H1 (cell line): ENCODE data around the gene GRHL3.

Source experiments
- EZH2 ChIP-seq: fragments of 200-600 bp; sonication (generic); IDR thresholded peaks from 2 replicates; pipeline ENCODE4 v1.7.1; 2012; ENCODE audit warnings: low read depth, mild to moderate bottlenecking, moderate library complexity, low read length, inconsistent platforms; ENCODE audit not compliant: severe bottlenecking
- TF ChIP-seq, protein P1 (sequence below), 3 experiments: IDR thresholded peaks; 1 replicate in 2 of 3; 2 replicates in 1 of 3; pipeline versions ENCODE4 v1.5.1 to v1.6.1; 2011; ENCODE audit warnings: low read length in 3 of 3, mild to moderate bottlenecking in 3 of 3, inconsistent platforms in 2 of 3, low read depth in 1 of 3, moderate library complexity in 1 of 3; ENCODE audit not compliant: insufficient read depth in 1 of 3; ENCODE audit errors: control extremely low read depth in 1 of 3

- TF ChIP-seq, protein P1, sequence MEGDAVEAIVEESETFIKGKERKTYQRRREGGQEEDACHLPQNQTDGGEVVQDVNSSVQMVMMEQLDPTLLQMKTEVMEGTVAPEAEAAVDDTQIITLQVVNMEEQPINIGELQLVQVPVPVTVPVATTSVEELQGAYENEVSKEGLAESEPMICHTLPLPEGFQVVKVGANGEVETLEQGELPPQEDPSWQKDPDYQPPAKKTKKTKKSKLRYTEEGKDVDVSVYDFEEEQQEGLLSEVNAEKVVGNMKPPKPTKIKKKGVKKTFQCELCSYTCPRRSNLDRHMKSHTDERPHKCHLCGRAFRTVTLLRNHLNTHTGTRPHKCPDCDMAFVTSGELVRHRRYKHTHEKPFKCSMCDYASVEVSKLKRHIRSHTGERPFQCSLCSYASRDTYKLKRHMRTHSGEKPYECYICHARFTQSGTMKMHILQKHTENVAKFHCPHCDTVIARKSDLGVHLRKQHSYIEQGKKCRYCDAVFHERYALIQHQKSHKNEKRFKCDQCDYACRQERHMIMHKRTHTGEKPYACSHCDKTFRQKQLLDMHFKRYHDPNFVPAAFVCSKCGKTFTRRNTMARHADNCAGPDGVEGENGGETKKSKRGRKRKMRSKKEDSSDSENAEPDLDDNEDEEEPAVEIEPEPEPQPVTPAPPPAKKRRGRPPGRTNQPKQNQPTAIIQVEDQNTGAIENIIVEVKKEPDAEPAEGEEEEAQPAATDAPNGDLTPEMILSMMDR (IDR thresholded peaks at IDR 0.05; ENCODE audit: control extremely low read depth in 1 of 3, insufficient read depth in 1 of 3, low read depth in 1 of 3, low read length in 3 of 3), result no peak
- TF ChIP-seq EZH2, result no peak
Observed at GRCh38 chr1:24383381-24383940, 64.3 kb downstream of the GRHL3 start.
